H1 (cell line): ENCODE measurements around the gene TRIM41. TPM values are rescaled to one million over a fixed set of nuclear protein-coding genes. Genes with fewer than 3 reads are reported as not detected.

Experiments used
- CTCF ChIA-PET: fragments of 300-600 bp; sonication (Branson Sonifier 250); formaldehyde crosslinking; loops from one replicate; lab custom pipeline; 2021; ENCODE audit not compliant: partially characterized antibody; lab: Charles Lee
- POLR2A ChIA-PET: fragments of 300-600 bp; sonication (Branson Sonifier 250); formaldehyde crosslinking; loops from one replicate; lab custom pipeline; 2021; ENCODE audit warnings: inconsistent platforms; ENCODE audit not compliant: partially characterized antibody; lab: Charles Lee
- DNase-seq, 2 experiments: peaks; one replicate each; pipeline versions ENCODE4 v3.0.0 to v3.0.0-alpha.2; 2010 to 2022; ENCODE audit warnings: low spot score in 2 of 2, low read depth in 1 of 2, mixed read lengths in 1 of 2
- FAIRE-seq: peaks from 2 replicates; lab custom pipeline; 2011; peaks lifted over from hg19 to GRCh38; lab: Jason Lieb, UNC
- H2AFZ ChIP-seq: 2 replicates; pipeline ENCODE4 v1.8.1; 2012; ENCODE audit warnings: low read length, inconsistent platforms
- H2AK5ac ChIP-seq: 2 replicates; pipeline ENCODE4 v1.6.1; 2013; ENCODE audit warnings: low read depth, low read length
- H2BK120ac ChIP-seq: replicated peaks from 2 replicates; pipeline ENCODE3; 2013; ENCODE audit warnings: low read depth, low read length, inconsistent platforms
- H2BK12ac ChIP-seq: 2 replicates; pipeline ENCODE4 v1.6.1; 2013; ENCODE audit warnings: low read depth, low read length
- H2BK15ac ChIP-seq: 2 replicates; pipeline ENCODE4 v1.6.1; 2013; ENCODE audit warnings: low read length
- H2BK20ac ChIP-seq: 2 replicates; pipeline ENCODE4 v1.6.1; 2013; ENCODE audit warnings: low read length
- H2BK5ac ChIP-seq: 2 replicates; pipeline ENCODE4 v1.6.1; 2013; ENCODE audit warnings: low read depth, low read length
- H3K14ac ChIP-seq: 2 replicates; pipeline ENCODE4 v1.6.1; 2013; ENCODE audit warnings: inconsistent platforms; ENCODE audit not compliant: insufficient read length
- H3K18ac ChIP-seq: 2 replicates; pipeline ENCODE4 v1.6.1; 2013; ENCODE audit warnings: low read length; ENCODE audit errors: extremely low read depth
- H3K23ac ChIP-seq: 2 replicates; pipeline ENCODE4 v1.6.1; 2013; ENCODE audit warnings: inconsistent platforms; ENCODE audit not compliant: insufficient read length
- H3K23me2 ChIP-seq: 2 replicates; pipeline ENCODE4 v1.6.1; 2013; ENCODE audit warnings: low read depth, low read length
- H3K27ac ChIP-seq: 2 replicates; pipeline ENCODE4 v1.6.1; 2011; ENCODE audit warnings: low read depth, low read length, inconsistent platforms
- H3K27me3 ChIP-seq, 4 experiments: replicated peaks in 1 of 4; 1 replicate in 1 of 4; 2 replicates in 3 of 4; pipeline versions ENCODE4 v1.6.1 to v1.8.1; 2011 to 2013; ENCODE audit warnings: low read length in 3 of 4, mild to moderate bottlenecking in 3 of 4, inconsistent platforms in 2 of 4, mixed read lengths in 2 of 4, moderate library complexity in 1 of 4; ENCODE audit not compliant: control insufficient read depth in 3 of 4, insufficient read depth in 3 of 4; ENCODE audit errors: extremely low read depth in 1 of 4
- H3K36me3 ChIP-seq, 4 experiments: 2 replicates each; pipeline versions ENCODE4 v1.6.1 to v1.8.1; 2011 to 2013; ENCODE audit warnings: mild to moderate bottlenecking in 4 of 4, low read length in 3 of 4, moderate library complexity in 2 of 4, control low read depth in 1 of 4, inconsistent platforms in 1 of 4; ENCODE audit not compliant: insufficient read depth in 4 of 4, control insufficient read depth in 2 of 4
- H3K4ac ChIP-seq: replicated peaks from 2 replicates; pipeline ENCODE3; 2013; ENCODE audit warnings: low read length, low read depth, mixed read lengths, inconsistent platforms; ENCODE audit not compliant: insufficient read length
- H3K4me1 ChIP-seq, 4 experiments: replicated peaks in 1 of 4; 1 replicate in 1 of 4; 2 replicates in 3 of 4; pipeline versions ENCODE4 v1.6.1 to v1.8.1; 2011 to 2013; ENCODE audit warnings: low read length in 3 of 4, inconsistent platforms in 2 of 4, mixed read lengths in 1 of 4; ENCODE audit not compliant: insufficient read depth in 4 of 4, control insufficient read depth in 3 of 4
- H3K4me2 ChIP-seq, 2 experiments: 2 replicates each; pipeline versions ENCODE4 v1.6.1 to v1.8.1; 2011 to 2013; ENCODE audit warnings: low read depth in 2 of 2, low read length in 2 of 2, control low read depth in 1 of 2, inconsistent platforms in 1 of 2, mild to moderate bottlenecking in 1 of 2; ENCODE audit not compliant: insufficient read depth in 1 of 2
- H3K4me3 ChIP-seq, 4 experiments: fragments of 200-600, 300-600 bp in 1 of 4; sonication (generic), shearing (Covaris generic), sonication (Bioruptor Twin) in 1 of 4; 2 replicates each; pipeline versions ENCODE4 v1.5.1 to v1.8.1; 2011 to 2016; ENCODE audit warnings: low read length in 4 of 4, low read depth in 3 of 4, control low read depth in 2 of 4, inconsistent platforms in 2 of 4, mild to moderate bottlenecking in 2 of 4, mixed read lengths in 1 of 4, moderate library complexity in 1 of 4; ENCODE audit not compliant: insufficient read depth in 2 of 4; ENCODE audit errors: extremely low read depth in 1 of 4
- H3K56ac ChIP-seq: replicated peaks from 2 replicates; pipeline ENCODE3; 2013; ENCODE audit warnings: low read depth, mild to moderate bottlenecking, mixed read lengths, low read length, inconsistent platforms; ENCODE audit not compliant: insufficient read length
- H3K79me1 ChIP-seq: 2 replicates; pipeline ENCODE4 v1.6.1; 2013; ENCODE audit warnings: low read depth, low read length, control low read depth
- H3K79me2 ChIP-seq, 2 experiments: 2 replicates each; pipeline versions ENCODE4 v1.6.1 to v1.8.1; 2012 to 2013; ENCODE audit warnings: low read length in 2 of 2, mild to moderate bottlenecking in 2 of 2, inconsistent platforms in 1 of 2; ENCODE audit not compliant: insufficient read depth in 2 of 2, control insufficient read depth in 1 of 2
- H3K9ac ChIP-seq, 4 experiments: replicated peaks in 1 of 4; 1 replicate in 1 of 4; 2 replicates in 3 of 4; pipeline versions ENCODE4 v1.6.1 to v1.8.1; 2011 to 2013; ENCODE audit warnings: low read depth in 3 of 4, low read length in 3 of 4, control low read depth in 2 of 4, mild to moderate bottlenecking in 2 of 4, moderate library complexity in 2 of 4, inconsistent platforms in 1 of 4; ENCODE audit errors: extremely low read depth in 1 of 4
- H3K9me3 ChIP-seq, 2 experiments: 2 replicates each; pipeline versions ENCODE4 v1.6.1 to v1.8.1; 2012 to 2013; ENCODE audit warnings: mild to moderate bottlenecking in 2 of 2, moderate library complexity in 2 of 2, control low read depth in 1 of 2, inconsistent platforms in 1 of 2, low read depth in 1 of 2, low read length in 1 of 2, mixed read lengths in 1 of 2; ENCODE audit not compliant: insufficient read depth in 2 of 2
- H4K20me1 ChIP-seq, 2 experiments: replicated peaks in 1 of 2; 2 replicates each; pipeline versions ENCODE3 to v1.8.1; 2011 to 2013; ENCODE audit warnings: inconsistent platforms in 2 of 2, low read length in 2 of 2, mild to moderate bottlenecking in 1 of 2; ENCODE audit not compliant: insufficient read depth in 2 of 2, control insufficient read depth in 1 of 2
- H4K5ac ChIP-seq: 2 replicates; pipeline ENCODE4 v1.6.1; 2013; ENCODE audit warnings: low read length, low read depth, mixed read lengths, inconsistent platforms; ENCODE audit not compliant: insufficient read length
- H4K8ac ChIP-seq: 2 replicates; pipeline ENCODE4 v1.8.0; 2013; ENCODE audit warnings: mild to moderate bottlenecking, moderate library complexity, low read length, inconsistent platforms; ENCODE audit not compliant: insufficient read depth; ENCODE audit errors: extremely low read depth
- H4K91ac ChIP-seq: replicated peaks from 2 replicates; pipeline ENCODE3; 2013; ENCODE audit warnings: low read length, mixed read lengths, inconsistent platforms; ENCODE audit not compliant: insufficient read length
- RAD21 ChIP-seq, 2 experiments: IDR thresholded peaks in 1 of 2; conservative IDR thresholded peaks in 1 of 2; 2 replicates each; pipeline ENCODE4 v1.6.1; 2011; ENCODE audit warnings: low read depth in 2 of 2, low read length in 2 of 2, improper control_type of control experiment in 1 of 2, inconsistent platforms in 1 of 2, mild to moderate bottlenecking in 1 of 2, moderate library complexity in 1 of 2
- SIN3A ChIP-seq, 2 experiments: IDR thresholded peaks in 1 of 2; conservative IDR thresholded peaks in 1 of 2; 2 replicates each; pipeline ENCODE4 v1.6.1; 2011 to 2012; ENCODE audit warnings: low read length in 2 of 2, improper control_type of control experiment in 1 of 2, low read depth in 1 of 2, mild to moderate bottlenecking in 1 of 2
- TCF12 ChIP-seq: IDR thresholded peaks from 2 replicates; pipeline ENCODE4 v1.6.1; 2011; ENCODE audit warnings: low read depth, mild to moderate bottlenecking, low read length
- TEAD4 ChIP-seq: IDR thresholded peaks from 2 replicates; pipeline ENCODE4 v1.6.1; 2012; ENCODE audit warnings: low read depth, low read length, inconsistent platforms, mixed read lengths
- WGBS, 2 experiments: shearing (Covaris generic) in 1 of 2; methylation state at CpG; one replicate each; pipeline versions ENCODE4 v1.1.6 to v1.1.7; 2013 to 2015; ENCODE audit warnings: low lambda C conversion rate in 2 of 2, mixed read lengths in 2 of 2, inconsistent platforms in 1 of 2, low coverage in 1 of 2, missing lambda C conversion rate in 1 of 2; ENCODE audit not compliant: insufficient replicate concordance in 2 of 2, insufficient coverage in 1 of 2, insufficient read length in 1 of 2; ENCODE audit errors: extremely low coverage in 1 of 2, missing lambda C conversion rate in 1 of 2; 5-methylcytosine and 5-hydroxymethylcytosine counted together
- polyA plus RNA-seq, 7 experiments: library from polyadenylated mRNA; depleted of rRNA in 3 of 7; stranded (reverse) in 5 of 7; unstranded in 2 of 7; fragments of >200 nt in 5 of 7; fragments of 200-250 nt in 2 of 7; gene quantifications; 1 replicate in 5 of 7; 2 replicates in 1 of 7; 4 replicates in 1 of 7; pipeline versions ENCODE4 v1.2.1 to v1.2.3, GENCODE V29; 2011 to 2013; ENCODE audit warnings: missing spikeins in 2 of 7, mixed read lengths in 2 of 7
- total RNA-seq: library from RNA; stranded (reverse); fragmentation: NEBNext Ultra II Directional; extraction: Animal tissue kit (Norgen Biotek cat#: 25700); gene quantifications from 2 replicates; pipeline ENCODE4 v1.2.1, GENCODE V29; 2021

Gene TRIM41
- total and polyA plus RNA-seq, 2 of the 8 experiments (the other 6 are each of a cell fraction or from before 2014, with no cell fraction given): 12.9 to 21.6 TPM

- 0 out of 2 replicates have a peak overlapping the region, but pooled peaks have one; percentile 33 for H2BK12ac ChIP-seq
- no peak overlapping the region for H2BK120ac ChIP-seq
- H3K79me2 ChIP-seq: no peaks in the 10 kb centered on the region
- no peak overlapping the region for H3K4ac ChIP-seq
- H2BK20ac ChIP-seq: no peak overlapping the region
- TF ChIP-seq RAD21 (IDR thresholded peaks at IDR 0.05 in 1 of 2, conservative IDR thresholded peaks at IDR 0.05 in 1 of 2; ENCODE audit: low read depth in 2 of 2, low read length in 2 of 2) (no peak), TCF12 (0 out of 2 replicates have a peak, but pooled peaks have one; percentile 24), SIN3A (conservative IDR thresholded peaks at IDR 0.05 in 1 of 2, IDR thresholded peaks at IDR 0.05 in 1 of 2; ENCODE audit: low read depth in 1 of 2, low read length in 2 of 2) (0 out of 4 replicates have a peak, but pooled peaks of 1 of the 2 experiments have one; percentile 26), TEAD4 (peak; percentile 42; the same call in 1 of the 2 replicates)
- no peaks in the 10 kb centered on the region for H3K36me3 ChIP-seq
- no peak overlapping the region for H3K9ac ChIP-seq
- no peak for FAIRE-seq
- H4K91ac ChIP-seq: no peak overlapping the region
- no peak overlapping the region for H2AK5ac ChIP-seq
- peaks cover 9 to 36% (median 19%) of the 10 kb centered on the region in 4 experiments for H3K4me1 ChIP-seq
- no peak overlapping the region for H4K5ac ChIP-seq
- no peak overlapping the region; the same call in none of the 2 replicates for H3K18ac ChIP-seq
- POLR2A ChIA-PET: interaction anchor here (0.8 to 3.7 kb wide), 10 partner anchors 9 to 45 kb away, joined by 3 to 22 read pairs (median 4); partner anchors contain the start of gene TRIM41
- CTCF ChIA-PET: interaction anchor here (0.8 to 3.8 kb wide), 8 partner anchors 10 to 40 kb away, joined by 4 to 23 read pairs (median 6); no protein-coding TSS in a partner anchor
- WGBS, 2 experiments: 22% methylated on average over 9 of the region's 9 CpGs; no CpG with 5 or more reads in 1 of the 2 experiments
- DNase-seq: no peak
- no peak overlapping the region for H3K23ac ChIP-seq
- H3K9me3 ChIP-seq: no peaks in the 10 kb centered on the region
- no peak overlapping the region for H3K14ac ChIP-seq
- H3K56ac ChIP-seq: no peak overlapping the region
- no peak overlapping the region for H2BK15ac ChIP-seq
- peaks cover 11 to 60% (median 37%) of the 10 kb centered on the region in 4 experiments for H3K27me3 ChIP-seq
- H4K8ac ChIP-seq: no peak overlapping the region
- H3K79me1 ChIP-seq: no peaks in the 10 kb centered on the region
- peaks cover 2 to 4% of the 10 kb centered on the region in 2 experiments for H4K20me1 ChIP-seq
- peaks cover 2% of the 10 kb centered on the region; the same call in 1 of the 2 replicates for H3K23me2 ChIP-seq
- peak overlapping the region in 1 of 4 experiments; percentile 22; a peak in 2 of 8 replicates for H3K4me3 ChIP-seq
- H3K27ac ChIP-seq: no peak overlapping the region
- H2BK5ac ChIP-seq: no peak overlapping the region
- peak overlapping the region; percentile 34 to 47 for H3K4me2 ChIP-seq
- no peak overlapping the region for H2AFZ ChIP-seq
Measured at GRCh38 chr5:181198905-181199519, 24.1 kb upstream of the TRIM41 start.
